ENCODE measurements around the gene GRID1.
"Not testable (repeated sequence)": the region's sequence is repeated elsewhere in the genome, so short reads cannot be mapped to it uniquely, and the experiment has no call there.

GRID1 gene

GRCh38 chr10:86113044-86113443 lies 253.6 kb downstream of the GRID1 start:
- Histone ChIP-seq H3K27ac (ENCODE audit: poor library complexity, severe bottlenecking) (no peak overlapping the region), H3K4me1 (ENCODE audit: insufficient read depth, poor library complexity, severe bottlenecking) (no peaks in the 10 kb centered on the region), H3K36me3 (ENCODE audit: low read depth) (no peaks in the 10 kb centered on the region), H3K27me3 (ENCODE audit: insufficient read depth, poor library complexity, severe bottlenecking) (no peaks in the 10 kb centered on the region), H3K4me3 (ENCODE audit: severe bottlenecking) (no peak overlapping the region), H3K9me3 (ENCODE audit: severe bottlenecking) (no peaks in the 10 kb centered on the region)
- DNase-seq (ENCODE audit: low spot score) (no peak), ATAC-seq (ENCODE audit: low read depth) (no peak)
- TF ChIP-seq, protein P1, sequence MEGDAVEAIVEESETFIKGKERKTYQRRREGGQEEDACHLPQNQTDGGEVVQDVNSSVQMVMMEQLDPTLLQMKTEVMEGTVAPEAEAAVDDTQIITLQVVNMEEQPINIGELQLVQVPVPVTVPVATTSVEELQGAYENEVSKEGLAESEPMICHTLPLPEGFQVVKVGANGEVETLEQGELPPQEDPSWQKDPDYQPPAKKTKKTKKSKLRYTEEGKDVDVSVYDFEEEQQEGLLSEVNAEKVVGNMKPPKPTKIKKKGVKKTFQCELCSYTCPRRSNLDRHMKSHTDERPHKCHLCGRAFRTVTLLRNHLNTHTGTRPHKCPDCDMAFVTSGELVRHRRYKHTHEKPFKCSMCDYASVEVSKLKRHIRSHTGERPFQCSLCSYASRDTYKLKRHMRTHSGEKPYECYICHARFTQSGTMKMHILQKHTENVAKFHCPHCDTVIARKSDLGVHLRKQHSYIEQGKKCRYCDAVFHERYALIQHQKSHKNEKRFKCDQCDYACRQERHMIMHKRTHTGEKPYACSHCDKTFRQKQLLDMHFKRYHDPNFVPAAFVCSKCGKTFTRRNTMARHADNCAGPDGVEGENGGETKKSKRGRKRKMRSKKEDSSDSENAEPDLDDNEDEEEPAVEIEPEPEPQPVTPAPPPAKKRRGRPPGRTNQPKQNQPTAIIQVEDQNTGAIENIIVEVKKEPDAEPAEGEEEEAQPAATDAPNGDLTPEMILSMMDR (IDR thresholded peaks at IDR 0.05; ENCODE audit: poor library complexity, severe bottlenecking): no peak

DNA sequence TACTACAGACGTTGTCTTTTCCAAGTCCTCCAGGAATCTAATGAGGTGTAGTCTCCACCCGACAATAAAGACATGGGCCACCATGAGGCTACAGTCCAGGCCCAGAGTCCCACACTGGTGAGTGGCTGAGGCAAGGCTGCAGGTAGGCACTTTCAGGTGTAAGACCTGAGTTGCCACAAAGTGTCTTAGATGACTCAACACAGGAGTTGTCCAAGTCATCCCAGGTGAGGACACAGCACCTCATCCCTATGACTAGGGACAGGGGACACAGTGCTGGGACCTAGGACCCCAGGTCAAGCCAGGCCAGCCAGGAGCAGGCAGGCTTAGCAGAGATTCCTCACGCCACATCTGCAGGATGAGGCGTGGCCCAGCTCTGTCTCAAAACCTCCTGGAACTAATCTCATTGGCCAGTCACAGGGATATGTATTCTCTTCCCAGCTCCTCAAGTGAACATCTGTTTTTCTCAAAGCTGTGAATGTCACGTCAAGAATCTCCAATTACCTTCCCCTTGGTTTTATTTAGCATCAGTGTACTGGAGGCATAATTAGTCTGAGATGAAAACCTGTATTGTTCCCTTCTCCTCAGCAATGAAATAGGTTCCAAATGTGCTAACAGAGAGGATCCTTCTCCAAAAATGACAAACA lies 254.6 kb downstream of the GRID1 start:
- H3K27ac ChIP-seq (ENCODE audit: poor library complexity, severe bottlenecking): no peak overlapping the region
- no peaks in the 10 kb centered on the region for H3K9me3 ChIP-seq (ENCODE audit: severe bottlenecking)
- TF ChIP-seq, protein P1 (IDR thresholded peaks at IDR 0.05; ENCODE audit: poor library complexity, severe bottlenecking): no peak
- H3K4me3 ChIP-seq (ENCODE audit: severe bottlenecking): no peak overlapping the region
- no peak for DNase-seq (ENCODE audit: low spot score)
- no peaks in the 10 kb centered on the region for H3K27me3 ChIP-seq (ENCODE audit: insufficient read depth, poor library complexity, severe bottlenecking)
- H3K4me1 ChIP-seq (ENCODE audit: insufficient read depth, poor library complexity, severe bottlenecking): no peaks in the 10 kb centered on the region
- no peaks in the 10 kb centered on the region for H3K36me3 ChIP-seq (ENCODE audit: low read depth)
- no peak for ATAC-seq (ENCODE audit: low read depth)

DNA sequence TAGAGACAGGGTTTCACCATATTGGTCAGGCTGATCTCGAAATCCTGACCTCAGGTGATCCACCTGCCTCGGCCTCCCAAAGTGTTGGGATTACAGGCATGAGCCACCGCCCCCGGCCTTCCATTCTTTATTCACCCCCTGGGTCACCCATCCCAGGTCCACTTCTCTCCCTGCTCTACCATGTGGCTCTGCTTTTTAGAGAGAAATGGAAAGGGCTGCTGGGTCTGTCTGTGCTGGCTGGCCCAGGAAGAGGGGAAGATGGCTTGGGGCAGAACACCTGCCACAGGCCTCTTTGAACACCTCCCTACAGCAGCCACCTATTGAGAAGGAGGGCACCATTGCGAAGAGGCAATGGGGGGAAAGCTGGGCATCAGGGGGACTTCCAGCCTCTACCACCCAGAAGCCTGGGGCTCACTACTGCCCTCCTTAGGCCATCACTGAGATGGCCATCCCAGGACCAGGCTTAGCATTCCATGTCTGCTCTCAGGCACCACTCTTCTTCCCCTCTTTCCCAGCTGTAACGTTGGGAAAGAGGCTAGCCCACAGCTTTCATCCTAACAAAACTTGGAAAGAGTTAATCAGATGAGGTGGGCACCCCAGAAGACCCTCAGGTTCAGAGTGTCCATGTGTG lies 256.3 kb downstream of the GRID1 start:
- Histone ChIP-seq H3K36me3 (ENCODE audit: low read depth) (no peaks in the 10 kb centered on the region), H3K4me1 (ENCODE audit: insufficient read depth, poor library complexity, severe bottlenecking) (no peaks in the 10 kb centered on the region), H3K27me3 (ENCODE audit: insufficient read depth, poor library complexity, severe bottlenecking) (no peaks in the 10 kb centered on the region), H3K27ac (ENCODE audit: poor library complexity, severe bottlenecking) (no peak overlapping the region), H3K4me3 (ENCODE audit: severe bottlenecking) (no peak overlapping the region), H3K9me3 (ENCODE audit: severe bottlenecking) (no peaks in the 10 kb centered on the region)
- ATAC-seq (ENCODE audit: low read depth) (no peak), DNase-seq (ENCODE audit: low spot score) (no peak)
- TF ChIP-seq, protein P1 (IDR thresholded peaks at IDR 0.05; ENCODE audit: poor library complexity, severe bottlenecking): no peak

- ATAC-seq (ENCODE audit: low read depth) (no peak), DNase-seq (ENCODE audit: low spot score) (no peak)
- Histone ChIP-seq H3K4me3 (ENCODE audit: severe bottlenecking) (no peak overlapping the region), H3K4me1 (ENCODE audit: insufficient read depth, poor library complexity, severe bottlenecking) (no peaks in the 10 kb centered on the region), H3K27me3 (ENCODE audit: insufficient read depth, poor library complexity, severe bottlenecking) (no peaks in the 10 kb centered on the region), H3K27ac (ENCODE audit: poor library complexity, severe bottlenecking) (no peak overlapping the region), H3K9me3 (ENCODE audit: severe bottlenecking) (no peaks in the 10 kb centered on the region), H3K36me3 (ENCODE audit: low read depth) (no peaks in the 10 kb centered on the region)
- TF ChIP-seq, protein P1 (IDR thresholded peaks at IDR 0.05; ENCODE audit: poor library complexity, severe bottlenecking): no peak
Observed at GRCh38 chr10:86109421-86109820, 257.2 kb downstream of the GRID1 start.

- ATAC-seq (ENCODE audit: low read depth) (no peak), DNase-seq (ENCODE audit: low spot score) (no peak)
- H3K9me3 ChIP-seq (ENCODE audit: severe bottlenecking): no peaks in the 10 kb centered on the region
- H3K36me3 ChIP-seq (ENCODE audit: low read depth): no peaks in the 10 kb centered on the region
- TF ChIP-seq, protein P1 (IDR thresholded peaks at IDR 0.05; ENCODE audit: poor library complexity, severe bottlenecking): no peak
- H3K4me3 ChIP-seq (ENCODE audit: severe bottlenecking): no peak overlapping the region
- no peak overlapping the region for H3K27ac ChIP-seq (ENCODE audit: poor library complexity, severe bottlenecking)
- no peaks in the 10 kb centered on the region for H3K27me3 ChIP-seq (ENCODE audit: insufficient read depth, poor library complexity, severe bottlenecking)
- no peaks in the 10 kb centered on the region for H3K4me1 ChIP-seq (ENCODE audit: insufficient read depth, poor library complexity, severe bottlenecking)
Observed at GRCh38 chr10:86108696-86109095, 257.9 kb downstream of the GRID1 start.

DNA sequence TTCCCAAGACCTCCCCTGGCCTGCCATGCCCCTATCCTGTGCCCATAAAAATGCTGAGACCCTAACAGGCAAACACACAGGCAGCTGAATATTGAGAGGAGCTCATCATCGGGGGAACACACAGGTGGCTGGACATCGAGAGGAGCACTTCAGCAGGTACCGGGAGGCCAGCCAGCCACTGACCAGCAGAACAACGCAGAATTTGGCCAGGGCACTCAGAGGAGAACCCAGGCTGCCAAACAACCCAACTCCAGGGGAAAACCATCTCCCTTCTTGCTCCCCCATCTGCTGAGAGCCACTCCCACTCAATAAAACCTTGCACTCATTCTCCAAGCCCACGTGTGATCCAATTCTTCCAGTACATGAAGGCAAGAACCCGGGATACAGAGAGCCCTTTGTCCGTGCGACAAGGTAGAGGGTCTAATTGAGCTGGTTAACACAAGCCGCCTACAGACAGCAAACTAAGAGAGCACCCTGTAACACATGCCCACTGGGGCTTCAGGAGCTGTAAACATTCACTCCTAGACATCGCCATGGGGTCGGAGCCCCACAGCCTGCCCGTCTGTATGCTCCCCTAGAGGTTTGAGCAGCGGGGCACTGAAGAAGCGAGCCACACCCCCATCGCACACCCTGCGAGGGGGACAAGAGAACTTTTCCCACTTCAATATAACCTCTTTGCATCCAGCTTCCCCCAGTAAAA lies 258.8 kb downstream of the GRID1 start:
- H3K9me3 ChIP-seq (ENCODE audit: severe bottlenecking); H3K27ac ChIP-seq (ENCODE audit: poor library complexity, severe bottlenecking); H3K4me1 ChIP-seq (ENCODE audit: insufficient read depth, poor library complexity, severe bottlenecking); H3K36me3 ChIP-seq (ENCODE audit: low read depth); DNase-seq (ENCODE audit: low spot score); H3K27me3 ChIP-seq (ENCODE audit: insufficient read depth, poor library complexity, severe bottlenecking); H3K4me3 ChIP-seq (ENCODE audit: severe bottlenecking); ATAC-seq (ENCODE audit: low read depth): not testable (repeated sequence)
